HG03139 (cell line): ENCODE data around the gene VDR.

ENCODE experiments used
- ATAC-seq: cut with Tn5 transposase; IDR thresholded peaks from one replicate; pipeline ENCODE4 v1.9.1; 2021; ENCODE audit not compliant: unreplicated experiment

Gene VDR

GRCh38 chr12:47800582-47800981 is 104.2 kb downstream of the VDR start:
- ATAC-seq = no peak

GRCh38 chr12:47799357-47799955 is 105.3 kb downstream of the VDR start:
- ATAC-seq = no peak

GRCh38 chr12:47798382-47798948 is 106.3 kb downstream of the VDR start:
- no peak for ATAC-seq

- ATAC-seq = no peak
Measured at GRCh38 chr12:47797441-47797840, 107.4 kb downstream of the VDR start.

- no peak for ATAC-seq
Measured at GRCh38 chr12:47795814-47796411, 108.9 kb downstream of the VDR start.

GRCh38 chr12:47795121-47795813 is 109.5 kb downstream of the VDR start:
- no peak for ATAC-seq

GRCh38 chr12:47794679-47795078 is 110.1 kb downstream of the VDR start:
- ATAC-seq = no peak

- no peak for ATAC-seq
Measured at GRCh38 chr12:47793015-47793681, 111.6 kb downstream of the VDR start.

- no peak for ATAC-seq
Measured at GRCh38 chr12:47791874-47792273, 112.9 kb downstream of the VDR start.
